Measurements from ENCODE around the gene DNAAF5. TPM values are rescaled to one million over a fixed set of nuclear protein-coding genes. Genes with fewer than 3 reads are reported as not detected.
"Not testable (repeated sequence)": the region's sequence is repeated elsewhere in the genome, so short reads cannot be mapped to it uniquely, and the experiment has no call there.

The DNAAF5 gene
- total RNA-seq, 2 experiments from 2014 or later, result 31.5 to 37.2 TPM

GRCh38 chr7:744128-744520 lies 17.6 kb downstream of the DNAAF5 start:
- H3K36me3 Mint-ChIP-seq (ENCODE audit: low read depth), result peaks cover 36% of the 10 kb centered on the region
- H3K27ac Mint-ChIP-seq; POLR2A ChIA-PET; H3K27me3 Mint-ChIP-seq; DNase-seq; ATAC-seq; intact Hi-C loops (cut with DNase I, micrococcal nuclease); H3K4me3 Mint-ChIP-seq; H3K9me3 Mint-ChIP-seq (ENCODE audit: low read depth); CTCF ChIA-PET; H3K4me1 Mint-ChIP-seq: not testable (repeated sequence)

GRCh38 chr7:744854-745430 lies 18.4 kb downstream of the DNAAF5 start:
- ATAC-seq (no peak), DNase-seq (no peak)
- no peak overlapping the region for H3K4me3 Mint-ChIP-seq
- ChIA-PET POLR2A (no interaction called here), CTCF (no interaction called here)
- no peak overlapping the region for H3K27ac Mint-ChIP-seq
- H3K9me3 Mint-ChIP-seq (ENCODE audit: low read depth), result no peaks in the 10 kb centered on the region
- H3K36me3 Mint-ChIP-seq (ENCODE audit: low read depth), result peaks cover 36% of the 10 kb centered on the region
- no peaks in the 10 kb centered on the region for H3K4me1 Mint-ChIP-seq
- no peaks in the 10 kb centered on the region for H3K27me3 Mint-ChIP-seq
- intact Hi-C loops (cut with DNase I, micrococcal nuclease), result no loop called here

- ATAC-seq (no peak), DNase-seq (no peak)
- ChIA-PET CTCF (no interaction called here), POLR2A (no interaction called here)
- Mint-ChIP-seq H3K4me3 (no peak overlapping the region), H3K9me3 (ENCODE audit: low read depth) (no peaks in the 10 kb centered on the region), H3K4me1 (no peaks in the 10 kb centered on the region), H3K27me3 (no peaks in the 10 kb centered on the region), H3K27ac (no peak overlapping the region), H3K36me3 (ENCODE audit: low read depth) (peaks cover 36% of the 10 kb centered on the region)
- intact Hi-C loops (cut with DNase I, micrococcal nuclease), result no loop called here
Observed at GRCh38 chr7:745431-746154, 19.1 kb downstream of the DNAAF5 start.

GRCh38 chr7:746155-747061 lies 19.9 kb downstream of the DNAAF5 start:
- peaks cover 32% of the 10 kb centered on the region for H3K36me3 Mint-ChIP-seq (ENCODE audit: low read depth)
- intact Hi-C loops (cut with DNase I, micrococcal nuclease), result no loop called here
- H3K27me3 Mint-ChIP-seq, result no peaks in the 10 kb centered on the region
- no peak overlapping the region for H3K4me3 Mint-ChIP-seq
- no peaks in the 10 kb centered on the region for H3K9me3 Mint-ChIP-seq (ENCODE audit: low read depth)
- ChIA-PET CTCF (no interaction called here), POLR2A (no interaction called here)
- H3K4me1 Mint-ChIP-seq, result no peaks in the 10 kb centered on the region
- DNase-seq, result no peak
- no peak for ATAC-seq
- no peak overlapping the region for H3K27ac Mint-ChIP-seq

- Mint-ChIP-seq H3K4me1 (no peaks in the 10 kb centered on the region), H3K36me3 (ENCODE audit: low read depth) (peaks cover 33% of the 10 kb centered on the region), H3K9me3 (ENCODE audit: low read depth) (no peaks in the 10 kb centered on the region), H3K4me3 (no peak overlapping the region), H3K27me3 (no peaks in the 10 kb centered on the region), H3K27ac (no peak overlapping the region)
- CTCF ChIA-PET, result no interaction called here
- ATAC-seq (no peak), DNase-seq (no peak)
- POLR2A ChIA-PET, result no interaction called here
- intact Hi-C loops (cut with DNase I, micrococcal nuclease), result no loop called here
Observed at GRCh38 chr7:747186-747585, 20.7 kb downstream of the DNAAF5 start.

- no peaks in the 10 kb centered on the region for H3K4me1 Mint-ChIP-seq
- H3K27me3 Mint-ChIP-seq, result no peaks in the 10 kb centered on the region
- intact Hi-C loops (cut with DNase I, micrococcal nuclease), result no loop called here
Observed at GRCh38 chr7:748446-748845, 21.9 kb downstream of the DNAAF5 start.

GRCh38 chr7:749140-749551 lies 22.6 kb downstream of the DNAAF5 start:
- no peaks in the 10 kb centered on the region for H3K27me3 Mint-ChIP-seq
- ATAC-seq, result no peak
- ChIA-PET CTCF (interaction anchor here (0.6 to 1.7 kb wide), 2 partner anchors 11 to 17 kb away, joined by 3 to 5 read pairs; no protein-coding TSS in a partner anchor), POLR2A (no interaction called here)
- DNase-seq, result no peak
- no peak overlapping the region for H3K27ac Mint-ChIP-seq
- H3K4me3 Mint-ChIP-seq, result no peak overlapping the region
- H3K4me1 Mint-ChIP-seq, result no peaks in the 10 kb centered on the region
- H3K9me3 Mint-ChIP-seq (ENCODE audit: low read depth), result no peaks in the 10 kb centered on the region
- peaks cover 39% of the 10 kb centered on the region for H3K36me3 Mint-ChIP-seq (ENCODE audit: low read depth)
- intact Hi-C loops (cut with DNase I, micrococcal nuclease), result no loop called here

More at GRCh38 chr7:748446-748845, 21.9 kb downstream of the DNAAF5 start:
- no peak for ATAC-seq
- Mint-ChIP-seq H3K36me3 (ENCODE audit: low read depth) (peaks cover 33% of the 10 kb centered on the region), H3K4me3 (no peak overlapping the region), H3K27ac (no peak overlapping the region), H3K9me3 (ENCODE audit: low read depth) (no peaks in the 10 kb centered on the region)
- no peak for DNase-seq
- ChIA-PET CTCF (interaction anchor here (1.7 kb wide), 1 partner anchor 16 kb away, joined by 5 read pairs; no protein-coding TSS in a partner anchor), POLR2A (no interaction called here)

GRCh38 chr7:750111-750905 lies 23.8 kb downstream of the DNAAF5 start:
- no peak for ATAC-seq
- H3K27me3 Mint-ChIP-seq, result no peaks in the 10 kb centered on the region
- ChIA-PET CTCF (no interaction called here), POLR2A (no interaction called here)
- H3K27ac Mint-ChIP-seq, result no peak overlapping the region
- no peak overlapping the region for H3K4me3 Mint-ChIP-seq
- no peaks in the 10 kb centered on the region for H3K4me1 Mint-ChIP-seq
- no peak for DNase-seq
- H3K9me3 Mint-ChIP-seq (ENCODE audit: low read depth), result no peaks in the 10 kb centered on the region
- intact Hi-C loops (cut with DNase I, micrococcal nuclease), result no loop called here
- peaks cover 35% of the 10 kb centered on the region for H3K36me3 Mint-ChIP-seq (ENCODE audit: low read depth)

GRCh38 chr7:751826-752225 lies 25.3 kb downstream of the DNAAF5 start:
- intact Hi-C loops (cut with DNase I, micrococcal nuclease), result no loop called here
- CTCF ChIA-PET, result interaction anchor here (0.6 to 0.9 kb wide), 2 partner anchors 10 to 430 kb away, joined by 3 read pairs; no protein-coding TSS in a partner anchor

GRCh38 chr7:752256-752655 lies 25.8 kb downstream of the DNAAF5 start:
- H3K27me3 Mint-ChIP-seq; H3K9me3 Mint-ChIP-seq (ENCODE audit: low read depth); H3K27ac Mint-ChIP-seq; ATAC-seq; H3K4me1 Mint-ChIP-seq; POLR2A ChIA-PET; H3K4me3 Mint-ChIP-seq; DNase-seq; intact Hi-C loops (cut with DNase I, micrococcal nuclease): not testable (repeated sequence)
- H3K36me3 Mint-ChIP-seq (ENCODE audit: low read depth), result peaks cover 31% of the 10 kb centered on the region
- CTCF ChIA-PET, result interaction anchor here (0.6 to 0.9 kb wide), 2 partner anchors 11 to 430 kb away, joined by 3 read pairs; no protein-coding TSS in a partner anchor

More at GRCh38 chr7:751826-752225, 25.3 kb downstream of the DNAAF5 start:
- H3K4me1 Mint-ChIP-seq, result no peaks in the 10 kb centered on the region
- H3K36me3 Mint-ChIP-seq (ENCODE audit: low read depth), result peaks cover 30% of the 10 kb centered on the region
- H3K27ac Mint-ChIP-seq, result no peak overlapping the region
- no peak overlapping the region for H3K4me3 Mint-ChIP-seq
- POLR2A ChIA-PET, result no interaction called here
- DNase-seq (no peak), ATAC-seq (no peak)
- H3K27me3 Mint-ChIP-seq, result no peaks in the 10 kb centered on the region
- H3K9me3 Mint-ChIP-seq (ENCODE audit: low read depth), result no peaks in the 10 kb centered on the region

- DNase-seq (no peak), ATAC-seq (no peak)
- no peaks in the 10 kb centered on the region for H3K9me3 Mint-ChIP-seq (ENCODE audit: low read depth)
- intact Hi-C loops (cut with DNase I, micrococcal nuclease), result no loop called here
- ChIA-PET POLR2A (no interaction called here), CTCF (no interaction called here)
- no peak overlapping the region for H3K27ac Mint-ChIP-seq
- H3K27me3 Mint-ChIP-seq, result no peaks in the 10 kb centered on the region
- H3K36me3 Mint-ChIP-seq (ENCODE audit: low read depth), result peaks cover 38% of the 10 kb centered on the region
- no peaks in the 10 kb centered on the region for H3K4me1 Mint-ChIP-seq
- H3K4me3 Mint-ChIP-seq, result no peak overlapping the region
Observed at GRCh38 chr7:753190-753589, 26.7 kb downstream of the DNAAF5 start.

All from activated CD4-positive, alpha-beta T cell treated with anti-CD3 and anti-CD28 coated beads for 36 hours (primary cell).